HG02623 (cell line): Measurements from ENCODE around the gene CDKN2B-AS1.
A peak's percentile ranks its signal among the peaks of the same experiment; 100 is the strongest.

ENCODE experiments used
- ATAC-seq: cut with Tn5 transposase; IDR thresholded peaks from one replicate; pipeline ENCODE4 v1.9.1; 2021; ENCODE audit warnings: moderate library complexity; ENCODE audit not compliant: unreplicated experiment

The CDKN2B-AS1 gene

DNA sequence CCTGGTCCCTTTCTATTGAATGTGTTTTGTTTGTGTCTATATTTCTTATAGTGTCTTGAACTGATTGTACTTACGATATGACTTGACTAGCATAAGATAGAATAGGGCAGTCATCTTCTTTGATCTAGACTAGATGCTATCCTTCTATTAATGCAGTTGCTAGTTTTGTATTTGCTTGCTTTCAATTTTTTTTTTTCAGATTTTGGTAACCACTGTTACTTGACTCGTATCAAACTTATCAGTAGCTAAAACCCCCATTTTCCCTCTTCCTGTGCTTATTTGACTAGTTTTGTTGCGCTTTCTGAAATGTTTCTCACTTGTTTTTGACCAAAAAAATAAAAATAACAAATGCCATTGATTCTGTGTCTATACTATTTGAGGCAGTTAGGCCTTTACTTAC is 83.5 kb downstream of the CDKN2B-AS1 start:
- ATAC-seq: no peak

DNA sequence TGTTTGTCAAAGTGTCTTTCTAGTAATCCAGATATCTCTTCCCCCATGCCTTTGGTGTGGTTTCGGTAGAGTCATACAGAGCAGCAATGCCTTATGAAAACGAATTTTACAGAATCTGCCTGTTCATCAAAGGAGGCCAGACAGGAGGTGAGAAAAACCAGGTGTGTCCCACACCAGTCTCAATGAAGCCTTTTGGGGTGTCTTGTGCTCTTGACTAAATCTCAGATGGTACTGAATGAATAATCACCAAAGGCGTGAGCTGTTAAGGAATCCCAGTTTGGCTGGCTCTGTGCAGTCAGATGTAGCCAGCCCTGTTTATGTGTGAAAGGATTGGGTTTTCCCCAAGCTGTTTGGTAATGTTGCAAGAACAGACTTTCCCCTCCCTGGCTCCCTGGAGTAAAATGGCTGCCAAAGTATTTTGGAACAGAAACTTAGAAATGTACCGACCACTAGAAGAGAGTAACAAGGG is 85.3 kb downstream of the CDKN2B-AS1 start:
- peak; percentile 87 for ATAC-seq

DNA sequence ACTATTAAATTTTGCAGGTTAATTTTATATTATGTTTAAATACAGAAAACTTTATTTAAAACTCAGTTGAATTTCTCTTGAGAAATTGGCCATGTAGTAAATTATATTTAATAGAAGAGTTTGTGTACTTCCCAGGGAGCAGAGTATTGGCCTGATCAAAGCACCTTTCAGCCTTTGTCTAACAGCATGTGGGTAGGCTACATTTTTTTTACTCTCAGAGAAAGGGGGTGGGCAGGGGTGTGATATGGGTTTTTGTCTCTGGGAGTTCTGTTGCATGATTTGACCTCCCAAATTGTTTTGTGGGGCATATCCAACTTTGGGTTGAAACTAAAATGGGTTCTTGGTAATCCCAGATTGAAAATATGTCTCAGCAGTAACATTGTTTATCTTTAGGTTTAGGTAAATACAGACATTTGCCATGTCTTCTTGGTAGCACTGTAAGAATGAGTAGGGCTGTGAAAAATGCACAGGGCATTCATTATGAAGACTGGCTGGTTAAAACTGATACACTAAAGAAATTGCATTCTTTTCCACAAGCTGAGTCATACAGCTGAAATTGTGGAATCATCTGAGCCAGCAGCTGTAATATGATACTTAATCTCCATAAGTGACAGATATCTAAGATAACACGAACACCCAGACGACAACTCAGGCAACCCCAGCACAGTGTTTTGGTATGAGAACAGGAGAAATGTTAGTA is 89.9 kb downstream of the CDKN2B-AS1 start:
- no peak for ATAC-seq

DNA sequence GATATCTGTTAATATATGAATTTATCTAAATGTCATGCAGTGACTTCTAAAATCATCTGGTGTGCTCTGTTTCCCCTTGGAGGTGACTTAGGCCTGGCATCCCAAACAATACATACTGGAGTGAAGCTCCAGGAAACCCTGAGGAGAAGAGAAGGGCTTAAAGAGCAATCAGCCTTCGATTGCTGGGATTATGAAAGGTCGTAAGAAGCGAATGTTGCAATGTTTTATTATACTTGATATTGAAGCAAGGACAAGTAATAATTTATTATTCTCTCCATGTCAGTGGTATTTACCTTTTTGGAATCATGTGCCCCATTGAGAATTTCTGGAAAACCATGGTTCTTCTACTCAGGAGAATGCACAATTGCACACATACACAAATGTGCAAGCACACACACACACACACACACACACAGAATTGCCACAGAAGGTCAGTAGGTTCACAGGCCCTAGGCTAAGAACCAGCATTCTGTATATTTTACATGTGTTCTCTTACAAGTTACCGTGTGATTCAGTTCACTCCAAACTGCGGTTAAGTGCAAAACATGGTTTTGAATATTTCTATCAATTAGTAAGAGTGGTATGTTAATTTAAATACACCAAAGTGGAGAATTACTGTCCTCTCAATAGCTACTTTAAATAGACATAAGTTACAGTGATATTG is 93.6 kb downstream of the CDKN2B-AS1 start:
- ATAC-seq: no peak

DNA sequence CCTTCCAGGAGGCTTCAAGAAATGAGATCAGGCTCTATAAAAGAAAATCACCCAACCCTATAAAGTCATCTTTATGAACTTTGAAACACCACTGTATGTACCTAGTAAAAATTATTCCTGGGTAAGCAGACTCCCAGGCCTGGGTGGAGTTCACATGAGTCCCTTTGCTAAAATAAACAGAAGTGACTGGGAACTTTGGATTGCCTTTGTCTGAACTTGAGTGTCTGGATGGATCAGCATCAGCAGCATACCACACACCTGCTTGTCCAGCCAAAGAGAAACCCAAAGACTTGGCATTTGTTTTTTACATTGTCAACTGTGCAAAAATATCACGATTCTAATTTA is 94.1 kb downstream of the CDKN2B-AS1 start:
- no peak for ATAC-seq

DNA sequence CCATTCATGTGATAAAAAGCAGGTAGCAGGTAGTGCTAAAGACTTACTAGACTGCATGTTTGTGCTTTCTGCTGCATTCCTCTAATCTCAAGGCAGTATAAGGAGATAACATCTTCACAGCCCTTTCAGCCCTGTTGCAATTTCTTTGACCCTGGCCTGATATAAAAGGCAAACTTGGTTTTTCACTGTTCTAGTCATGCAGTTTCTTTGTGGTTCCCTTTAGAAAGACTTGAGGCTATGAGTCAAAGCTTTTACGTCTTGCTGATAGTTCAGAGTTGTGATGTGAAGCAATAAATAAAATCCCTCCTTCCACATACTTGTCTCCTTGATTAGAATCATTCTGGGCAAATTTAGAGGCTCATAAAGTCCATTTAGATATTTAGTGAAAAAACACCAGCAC is 103.1 kb downstream of the CDKN2B-AS1 start:
- ATAC-seq: no peak

DNA sequence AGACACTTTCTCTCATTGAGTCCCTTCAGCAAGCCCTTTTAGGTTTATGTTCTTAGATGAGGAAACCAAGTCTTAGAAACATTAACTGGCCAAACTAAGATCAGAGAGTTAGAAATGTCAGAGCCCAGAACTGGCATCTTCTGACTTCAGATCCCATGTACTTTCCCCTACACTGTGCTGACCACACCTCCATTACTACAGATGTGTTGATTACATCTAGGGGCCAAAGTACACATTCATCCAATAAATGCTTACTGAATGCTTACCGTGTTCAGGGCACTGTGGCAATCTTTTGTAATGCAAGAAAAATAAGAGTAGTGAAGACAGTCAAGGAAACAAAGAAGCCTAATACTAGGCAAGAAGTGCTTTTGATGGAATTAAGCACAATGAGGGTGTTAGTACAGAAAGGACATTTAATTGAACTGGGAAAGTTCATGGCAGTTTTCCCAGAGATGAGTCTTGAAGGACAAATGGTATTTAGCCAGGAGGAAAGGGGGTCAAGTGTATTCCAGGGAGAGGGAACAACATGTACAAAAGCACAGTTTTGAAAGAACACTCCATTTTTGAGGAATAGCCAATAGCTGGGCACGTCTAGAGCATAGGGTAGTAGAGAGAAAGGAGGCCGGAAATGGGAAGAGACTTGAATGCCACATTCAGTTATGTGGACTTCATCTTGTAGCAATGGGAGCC is 104.2 kb downstream of the CDKN2B-AS1 start:
- no peak for ATAC-seq

DNA sequence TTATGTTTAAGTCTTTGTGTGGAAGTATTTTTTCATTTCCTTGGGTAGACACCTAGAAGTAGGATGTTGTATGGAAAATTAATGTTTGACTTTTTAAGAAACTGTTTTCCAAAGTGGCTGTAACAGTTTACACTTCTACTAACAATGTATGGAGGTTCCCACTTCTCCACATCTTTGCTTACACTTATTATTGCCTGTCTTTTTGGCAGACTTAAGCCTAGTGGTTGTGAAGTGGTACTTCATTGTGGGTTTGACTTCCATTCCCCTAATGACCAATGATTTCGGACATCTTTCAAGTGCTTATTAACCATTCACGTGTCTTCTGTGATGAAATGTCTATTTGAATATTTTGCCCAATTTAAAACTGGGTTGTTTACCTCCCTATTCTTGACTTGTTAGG is 106.0 kb downstream of the CDKN2B-AS1 start:
- ATAC-seq: no peak

DNA sequence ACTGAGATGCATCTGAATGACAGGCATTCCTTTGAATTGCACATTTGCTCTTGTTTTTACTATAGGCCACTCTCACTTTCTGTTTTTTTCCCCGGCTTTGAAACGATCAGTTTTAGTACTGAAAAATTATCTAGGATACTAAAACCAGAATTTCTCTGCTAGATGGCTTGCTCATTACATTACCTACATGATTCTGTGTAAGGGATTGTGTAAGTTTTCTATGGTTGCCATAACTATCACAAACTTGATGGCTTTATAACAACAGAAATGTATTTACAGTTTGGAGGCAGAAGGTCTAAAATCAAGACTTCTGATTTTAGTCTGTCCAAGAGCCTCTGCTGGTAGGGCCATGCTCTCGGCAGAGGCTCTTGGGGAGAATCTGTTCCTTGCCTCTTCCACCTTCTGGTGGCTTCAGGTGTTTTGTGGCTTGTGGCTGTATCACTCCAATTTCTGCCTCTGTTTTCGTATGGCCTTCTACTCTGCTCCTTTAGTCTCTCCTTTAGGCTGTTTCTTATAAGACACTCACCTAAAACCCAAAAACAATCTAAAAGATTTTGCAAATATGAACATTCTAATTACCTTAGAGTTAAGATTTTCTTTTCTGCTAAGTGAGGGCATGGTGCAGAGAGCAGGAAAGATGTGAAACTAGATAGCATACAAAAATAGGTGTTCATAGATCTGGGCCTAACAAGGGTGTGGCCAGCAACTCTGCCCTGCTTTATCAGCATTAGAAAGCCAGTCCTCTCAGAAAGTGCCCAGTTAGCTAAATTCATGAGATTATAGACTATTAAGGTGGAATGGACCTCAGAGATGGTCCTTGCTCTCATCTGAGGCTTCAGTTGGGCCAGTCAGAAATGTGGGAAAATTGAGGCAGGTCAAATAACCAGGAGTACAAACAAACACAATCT is 107.8 kb downstream of the CDKN2B-AS1 start:
- ATAC-seq: no peak

DNA sequence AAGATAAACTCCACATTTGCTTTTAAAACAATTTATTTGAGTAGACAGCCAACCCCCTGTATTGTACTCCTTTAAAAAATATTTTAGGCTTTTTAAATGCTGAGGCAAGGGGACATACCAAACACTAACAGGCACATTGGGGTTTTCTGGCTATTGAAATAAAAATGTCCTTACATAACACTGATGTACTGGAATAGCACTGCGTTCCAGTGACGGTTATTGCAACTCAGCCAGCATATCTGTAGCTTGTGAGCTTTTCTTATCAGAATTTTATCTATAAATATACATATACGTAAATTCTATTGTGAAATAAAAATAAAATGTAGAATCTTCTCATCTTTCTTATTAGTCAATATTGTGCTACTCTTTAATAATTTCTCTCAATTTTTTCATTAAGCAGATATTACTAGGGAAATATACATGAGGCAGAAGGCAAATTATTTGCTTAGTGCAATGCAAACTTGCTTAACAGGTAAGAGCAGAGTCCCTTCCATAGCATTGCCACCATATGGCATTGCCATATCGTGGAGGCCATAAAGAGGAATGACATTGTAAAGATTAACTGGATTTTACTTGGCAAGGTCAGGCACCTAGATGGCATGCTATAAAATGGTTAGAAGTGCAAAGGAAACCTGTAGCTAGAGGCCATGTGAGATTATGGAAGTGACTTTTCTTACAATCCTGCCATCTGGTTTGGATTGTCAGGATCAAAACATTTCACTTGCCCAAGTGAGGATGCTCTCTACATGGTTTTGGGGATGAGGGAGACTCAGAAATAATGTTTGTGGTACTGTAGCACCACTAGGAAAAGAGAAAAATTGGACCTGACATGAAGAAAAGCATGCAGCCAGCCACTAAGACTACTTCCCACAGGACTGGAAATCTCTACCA is 109.3 kb downstream of the CDKN2B-AS1 start:
- no peak for ATAC-seq

DNA sequence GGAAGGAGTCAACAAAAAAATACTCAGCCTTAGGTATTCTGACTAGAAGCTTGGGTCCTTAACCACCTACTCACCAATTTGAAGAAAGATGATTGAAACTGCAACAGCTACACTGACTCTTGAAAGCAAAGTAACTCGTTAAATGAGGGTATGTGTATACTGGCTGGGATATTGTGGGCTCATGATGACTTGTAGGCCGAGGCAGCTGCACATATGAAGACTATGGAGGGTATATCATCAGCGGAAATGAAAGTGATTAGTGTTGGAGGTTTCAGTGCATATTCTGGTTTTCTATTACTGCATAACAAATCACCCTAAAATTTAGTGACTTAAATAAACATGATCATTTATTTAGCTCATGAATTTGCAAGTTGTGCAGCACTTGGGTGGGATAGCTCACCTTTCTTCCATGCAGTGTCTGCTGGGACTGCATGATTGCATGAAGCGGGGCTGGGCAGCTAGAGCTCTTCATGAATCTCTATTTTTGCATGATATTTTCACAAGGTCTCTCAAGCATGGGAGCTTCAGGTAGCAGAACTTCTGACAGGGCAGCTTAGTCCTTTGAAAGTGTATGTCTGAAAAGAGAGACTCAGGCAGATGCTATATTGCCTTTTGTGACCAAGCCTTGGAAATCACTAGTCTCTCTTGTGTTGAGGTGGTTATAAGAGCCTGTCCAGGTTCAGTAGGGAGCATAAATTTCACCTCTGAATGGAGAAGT is 110.6 kb downstream of the CDKN2B-AS1 start:
- ATAC-seq: peak; percentile 99

DNA sequence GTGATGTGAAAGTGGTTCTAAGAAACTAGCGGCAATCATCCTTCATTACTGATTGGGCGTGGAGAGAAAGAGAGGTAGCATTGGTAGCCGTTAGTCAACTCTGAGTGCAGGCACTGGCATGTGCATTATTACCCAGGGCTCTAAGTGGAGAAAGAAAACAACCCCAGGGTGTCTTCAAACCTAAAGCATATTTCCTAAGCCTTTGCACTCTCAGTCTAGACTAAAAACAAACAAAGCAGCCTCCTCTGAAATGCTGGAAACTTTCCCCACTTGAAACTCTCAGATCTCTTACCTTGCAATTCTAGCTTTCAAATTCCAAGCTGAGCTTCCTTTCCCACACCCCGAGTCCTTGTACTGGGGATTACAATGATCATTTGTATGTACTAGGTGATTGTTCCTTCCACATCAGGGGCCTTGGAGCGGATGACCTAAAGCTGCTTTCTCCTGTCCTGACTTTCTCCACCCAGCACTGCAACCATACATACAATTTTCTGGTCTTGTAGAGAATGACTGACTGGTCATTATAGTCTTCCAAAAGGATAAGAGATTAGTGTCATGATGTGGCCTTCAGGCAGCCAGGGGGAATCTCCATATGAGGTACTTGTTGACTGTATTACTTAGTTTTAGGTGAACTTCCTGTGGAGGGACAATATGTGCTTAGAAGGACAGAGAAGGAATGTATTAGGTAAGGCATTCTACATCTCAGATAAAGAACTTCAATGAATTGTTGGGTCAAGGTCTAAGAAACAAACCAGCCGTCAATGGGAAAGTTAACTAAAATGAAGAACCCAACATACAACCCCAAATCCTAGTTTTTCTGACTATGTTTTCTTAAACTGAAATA is 112.8 kb downstream of the CDKN2B-AS1 start:
- ATAC-seq: no peak

DNA sequence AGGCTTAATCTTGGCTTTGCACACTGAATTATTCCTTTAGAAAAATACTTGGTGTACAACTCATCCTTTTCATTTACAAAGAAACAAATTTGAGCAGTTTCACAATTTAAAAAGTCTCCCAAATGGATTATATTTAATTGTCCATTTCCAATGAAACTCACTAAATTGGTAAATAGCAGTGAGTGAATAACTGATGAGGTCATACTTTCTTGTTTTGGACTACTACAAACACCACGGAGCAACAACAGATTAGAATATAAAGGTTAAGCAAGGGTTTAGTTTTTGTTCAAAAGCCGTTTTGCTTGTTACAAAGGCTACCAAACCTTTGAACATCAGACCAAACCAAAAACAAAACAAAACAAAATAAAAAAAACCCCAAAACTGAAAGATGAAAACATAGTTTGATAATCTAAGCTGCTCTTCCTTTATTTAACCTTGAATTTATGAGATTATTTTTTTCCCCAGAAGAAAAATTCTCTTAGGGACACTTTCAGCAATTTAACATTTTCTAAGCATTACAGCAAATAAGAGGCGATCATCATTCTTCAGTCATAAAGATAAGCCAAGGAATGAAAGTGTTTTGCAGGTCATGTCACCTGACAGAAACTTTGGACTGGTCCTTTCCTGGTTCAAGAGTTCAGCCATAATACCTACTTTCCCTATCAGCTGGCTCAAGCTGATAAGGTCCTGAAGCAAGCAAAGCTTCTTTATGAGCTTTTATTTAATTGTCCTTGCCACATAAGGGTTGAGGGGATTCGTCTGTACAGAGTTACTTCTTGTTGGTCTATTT is 114.2 kb downstream of the CDKN2B-AS1 start:
- no peak for ATAC-seq

DNA sequence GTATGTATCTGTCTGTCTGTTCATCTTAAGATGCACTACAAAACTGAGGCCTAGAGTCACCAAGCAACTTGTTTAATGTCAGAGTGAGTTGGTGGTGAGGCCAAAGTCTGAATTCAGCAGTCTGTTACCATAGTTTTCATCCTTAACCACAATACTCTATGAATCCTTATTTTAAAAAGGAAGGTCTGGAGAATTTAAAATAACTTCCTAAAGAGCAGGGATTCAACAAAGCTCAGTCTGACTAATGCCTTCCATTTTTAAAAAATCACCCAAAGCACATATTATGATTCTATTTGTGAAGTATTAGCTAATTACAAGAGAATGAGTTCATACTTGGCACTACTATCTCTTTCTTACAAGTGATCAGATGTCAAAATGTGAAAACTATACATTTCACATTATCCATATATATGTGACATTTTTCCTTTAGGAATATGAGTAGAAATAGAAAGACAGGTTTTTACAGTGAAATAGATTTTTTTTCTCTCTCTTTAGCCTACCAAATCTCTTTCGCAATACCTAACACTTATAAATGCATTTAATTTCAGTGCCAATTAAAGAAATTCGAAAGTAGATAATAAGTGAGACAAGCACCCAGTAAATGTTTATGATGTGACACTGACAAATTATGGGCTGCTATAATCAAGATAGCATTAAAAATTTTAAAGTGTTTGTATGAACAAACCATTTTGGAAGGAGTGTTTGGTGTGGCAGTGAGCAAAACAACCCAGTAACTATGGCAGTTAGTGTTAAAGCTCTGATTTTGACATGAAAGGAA is 116.8 kb downstream of the CDKN2B-AS1 start:
- no peak for ATAC-seq

DNA sequence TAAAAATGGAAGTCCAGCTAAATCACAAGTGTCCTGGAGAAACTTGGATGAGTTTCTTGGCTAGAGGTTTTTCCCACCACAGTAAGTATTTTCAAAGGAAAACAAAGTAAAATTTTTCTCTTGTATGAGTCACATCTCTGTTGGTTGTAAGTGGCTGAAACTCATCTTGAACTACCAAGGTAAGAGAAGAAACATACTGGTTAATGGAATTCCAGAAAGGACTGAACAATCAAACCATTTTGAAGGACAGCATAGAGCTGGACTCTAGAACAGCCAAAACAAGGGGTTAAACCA is 117.3 kb downstream of the CDKN2B-AS1 start:
- no peak for ATAC-seq

DNA sequence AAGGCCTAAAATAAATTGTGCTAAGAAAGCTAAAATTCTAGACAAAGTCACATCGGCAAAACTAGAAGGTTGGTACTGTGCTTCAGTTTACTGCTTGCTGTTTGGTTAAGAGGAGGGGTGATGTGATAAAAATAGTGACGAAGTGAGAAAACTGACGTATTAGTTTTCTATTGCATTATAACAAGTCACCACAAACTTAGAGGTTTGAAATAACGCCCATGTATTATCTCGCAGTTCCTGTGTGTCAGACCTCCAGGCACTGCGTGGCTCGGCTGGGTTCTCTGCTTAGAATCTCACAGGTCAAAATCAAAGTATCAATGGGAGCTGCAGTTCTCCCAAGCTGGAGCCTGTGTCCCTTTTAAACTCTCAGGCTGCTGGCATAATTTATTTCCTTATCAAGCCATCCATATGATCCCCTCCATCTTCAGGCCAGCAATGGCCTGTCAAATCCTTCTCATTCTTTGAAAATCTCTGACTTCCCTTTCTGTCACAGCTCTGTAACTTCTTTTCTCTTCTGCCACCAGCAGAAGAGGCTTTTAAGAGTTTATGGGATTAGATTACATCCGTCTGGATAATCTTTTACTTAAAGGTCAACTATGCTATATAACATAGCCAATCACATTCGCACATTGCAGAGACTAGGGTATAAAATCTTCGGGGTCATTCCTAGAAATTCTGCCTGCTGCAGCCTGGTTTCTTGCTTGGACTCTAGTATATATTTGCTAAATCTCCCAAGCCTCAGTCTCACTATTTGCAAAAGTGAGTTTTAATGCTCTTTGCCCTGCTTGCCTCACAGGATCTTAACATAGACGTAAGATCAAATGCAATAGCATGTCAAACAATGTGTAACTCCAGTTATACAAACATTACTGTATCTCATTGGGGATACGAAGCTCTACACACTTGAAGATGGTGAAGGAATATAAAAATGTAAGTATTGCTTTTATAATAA is 118.6 kb downstream of the CDKN2B-AS1 start:
- ATAC-seq: no peak
